Small intestine (tissue), 7 donors: ENCODE results near the gene HFE. TPM values are rescaled to one million over a fixed set of nuclear protein-coding genes. Genes with fewer than 3 reads are reported as not detected.

Experiments used
- DNase-seq, 2 donors: peaks; one replicate each; pipeline versions ENCODE4 v3.0.0 to v3.0.0-alpha.2; 2013
- FAIRE-seq: peaks from 2 replicates; lab custom pipeline; 2012; peaks lifted over from hg19 to GRCh38; lab: Jason Lieb, UNC
- H3K27ac ChIP-seq, 3 donors: one replicate each; pipeline ENCODE4 v1.5.1; 2013; ENCODE audit warnings: low read length in 2 of 3, mild to moderate bottlenecking in 2 of 3, control low read depth in 1 of 3, inconsistent platforms in 1 of 3, low read depth in 1 of 3, moderate library complexity in 1 of 3
- H3K27me3 ChIP-seq, 3 donors: one replicate each; pipeline ENCODE4 v1.6.1; 2013; ENCODE audit warnings: low read length in 3 of 3, inconsistent platforms in 1 of 3; ENCODE audit not compliant: control insufficient read depth in 3 of 3, insufficient read depth in 3 of 3
- H3K36me3 ChIP-seq, 3 donors: one replicate each; pipeline ENCODE4 v1.6.1; 2013; ENCODE audit warnings: low read length in 3 of 3, inconsistent platforms in 1 of 3, low read depth in 1 of 3, mild to moderate bottlenecking in 1 of 3, moderate library complexity in 1 of 3; ENCODE audit not compliant: control insufficient read depth in 3 of 3, insufficient read depth in 2 of 3
- H3K4me1 ChIP-seq, 3 donors: one replicate each; pipeline ENCODE4 v1.6.1; 2013; ENCODE audit warnings: low read length in 2 of 3, inconsistent platforms in 1 of 3, low read depth in 1 of 3, mild to moderate bottlenecking in 1 of 3, moderate library complexity in 1 of 3; ENCODE audit not compliant: control insufficient read depth in 3 of 3, insufficient read depth in 2 of 3
- H3K4me3 ChIP-seq, 3 donors: one replicate each; pipeline ENCODE4 v1.5.1; 2013; ENCODE audit warnings: low read length in 3 of 3, control low read depth in 1 of 3, inconsistent platforms in 1 of 3, low read depth in 1 of 3, mild to moderate bottlenecking in 1 of 3, moderate library complexity in 1 of 3
- H3K9me3 ChIP-seq, 2 donors: one replicate each; pipeline ENCODE4 v1.6.1; 2013; ENCODE audit warnings: low read depth in 1 of 2, low read length in 1 of 2; ENCODE audit not compliant: control insufficient read depth in 2 of 2, insufficient read depth in 1 of 2
- WGBS, 3 donors: extraction: QIAGEN DNeasy Blood & Tissue Kit; methylation state at CpG; one replicate each; pipeline ENCODE4 v1.1.7; 2013; 5-methylcytosine and 5-hydroxymethylcytosine counted together
- polyA plus RNA-seq, 4 donors: library from polyadenylated mRNA; stranded (reverse) in 3 of 4; unstranded in 1 of 4; fragments of 200-250 nt in 3 of 4; fragments of 120-200 nt in 1 of 4; gene quantifications; one replicate each; pipeline versions ENCODE4 v1.2.1 to v1.2.3, GENCODE V29; 2013
- donor health status: healthy with polysubstance abuse.
- donor health status: control.
- donor health status: control.
- donor health status: Bipolar disorder and iron deficiency.
- donor health status: healthy.

HFE gene
- polyA plus RNA-seq, 4 donors, result 0.67 to 16.1 (median 4.9) TPM

- no peak for FAIRE-seq
- WGBS, 3 donors, result 87 to 90% (median 87%) methylated on average over 5 of the region's 5 CpGs
- no peak overlapping the region for H3K27ac ChIP-seq
Measured at GRCh38 chr6:26094036-26094435, 6.8 kb downstream of the HFE start.

GRCh38 chr6:26097268-26097875, 10.1 kb downstream of the HFE start:
- DNase-seq, result peak; percentile 74 to 76
- Histone ChIP-seq H3K9me3 (no peaks in the 10 kb centered on the region), H3K4me1 (no peaks in the 10 kb centered on the region), H3K36me3 (peaks cover 0 to 6% (median 0%) of the 10 kb centered on the region in 3 donors), H3K4me3 (no peak overlapping the region), H3K27me3 (no peaks in the 10 kb centered on the region), H3K27ac (no peak overlapping the region)
- no peak for FAIRE-seq
- WGBS, 3 donors, result 1 to 4% (median 1%) methylated on average over 5 of the region's 5 CpGs

More at GRCh38 chr6:26094036-26094435, 6.8 kb downstream of the HFE start:
- H3K9me3 ChIP-seq, result no peaks in the 10 kb centered on the region
- peaks cover 0 to 17% (median 0%) of the 10 kb centered on the region in 3 donors for H3K36me3 ChIP-seq
- H3K4me3 ChIP-seq, result no peak overlapping the region
- DNase-seq, result no peak
- no peaks in the 10 kb centered on the region for H3K27me3 ChIP-seq
- H3K4me1 ChIP-seq, result peaks cover 0 to 5% (median 0%) of the 10 kb centered on the region in 3 donors

- H3K27me3 ChIP-seq, result no peaks in the 10 kb centered on the region
- peak overlapping the region in 1 of 3 donors; percentile 62 for H3K4me3 ChIP-seq
- 9 to 20% (median 19%) methylated on average over 9 of the region's 9 CpGs for WGBS, 3 donors
- no peaks in the 10 kb centered on the region for H3K36me3 ChIP-seq
- peak overlapping the region; percentile 33 to 96 (median 92) for H3K27ac ChIP-seq
- H3K4me1 ChIP-seq, result peaks cover 0 to 7% (median 0%) of the 10 kb centered on the region in 3 donors
- DNase-seq, result peak; percentile 49 to 58
- peaks cover 0 to 9% of the 10 kb centered on the region in 2 donors for H3K9me3 ChIP-seq
- no peak for FAIRE-seq
Measured at GRCh38 chr6:26103141-26103769, 16.0 kb downstream of the HFE start.

GRCh38 chr6:26103770-26104456, 16.7 kb downstream of the HFE start:
- FAIRE-seq, result peak; percentile 93
- 0% methylated on average over 39 of the region's 39 CpGs for WGBS, 3 donors
- Histone ChIP-seq H3K4me3 (peak overlapping the region in 2 of 3 donors; percentile 29 to 62), H3K4me1 (peaks cover 0 to 7% (median 0%) of the 10 kb centered on the region in 3 donors), H3K36me3 (no peaks in the 10 kb centered on the region), H3K27me3 (no peaks in the 10 kb centered on the region), H3K9me3 (peaks cover 0 to 9% of the 10 kb centered on the region in 2 donors), H3K27ac (peak overlapping the region; percentile 74 to 96 (median 92))
- peak; percentile 96 to 97 for DNase-seq

- H3K27me3 ChIP-seq, result no peaks in the 10 kb centered on the region
- H3K27ac ChIP-seq, result peak overlapping the region; percentile 74 to 96 (median 92)
- WGBS, 3 donors, result 10 to 38% (median 22%) methylated on average over 22 of the region's 22 CpGs
- peaks cover 0 to 7% (median 0%) of the 10 kb centered on the region in 3 donors for H3K4me1 ChIP-seq
- no peaks in the 10 kb centered on the region for H3K36me3 ChIP-seq
- peak overlapping the region in 2 of 3 donors; percentile 29 to 62 for H3K4me3 ChIP-seq
- FAIRE-seq (no peak), DNase-seq (peak; percentile 70 to 81)
- peaks cover 0 to 9% of the 10 kb centered on the region in 2 donors for H3K9me3 ChIP-seq
Measured at GRCh38 chr6:26104457-26105108, 17.4 kb downstream of the HFE start.

GRCh38 chr6:26105109-26105730, 18.0 kb downstream of the HFE start:
- peaks cover 0 to 9% of the 10 kb centered on the region in 2 donors for H3K9me3 ChIP-seq
- 65 to 89% (median 82%) methylated on average over 8 of the region's 8 CpGs for WGBS, 3 donors
- peaks cover 0 to 7% (median 0%) of the 10 kb centered on the region in 3 donors for H3K4me1 ChIP-seq
- DNase-seq (no peak), FAIRE-seq (no peak)
- no peaks in the 10 kb centered on the region for H3K36me3 ChIP-seq
- no peak overlapping the region for H3K4me3 ChIP-seq
- H3K27ac ChIP-seq, result peak overlapping the region in 1 of 3 donors; percentile 92
- H3K27me3 ChIP-seq, result no peaks in the 10 kb centered on the region

GRCh38 chr6:26105842-26106241, 18.6 kb downstream of the HFE start:
- peaks cover 0 to 7% (median 0%) of the 10 kb centered on the region in 3 donors for H3K4me1 ChIP-seq
- no peak for FAIRE-seq
- H3K4me3 ChIP-seq, result no peak overlapping the region
- no peaks in the 10 kb centered on the region for H3K27me3 ChIP-seq
- whole genome bisulfite sequencing, 3 donors, result 89 to 92% (median 90%) methylated on average over 4 of the region's 4 CpGs
- no peak overlapping the region for H3K27ac ChIP-seq
- DNase-seq, result no peak
- peaks cover 0 to 9% of the 10 kb centered on the region in 2 donors for H3K9me3 ChIP-seq
- no peaks in the 10 kb centered on the region for H3K36me3 ChIP-seq
